ENCODE data around the gene ASCC2. TPM values are rescaled to one million over a fixed set of nuclear protein-coding genes. Genes with fewer than 3 reads are reported as not detected.

The ASCC2 gene
- total and polyA plus RNA-seq, 4 donors = 34.6 to 43.7 (median 38.7) TPM

DNA sequence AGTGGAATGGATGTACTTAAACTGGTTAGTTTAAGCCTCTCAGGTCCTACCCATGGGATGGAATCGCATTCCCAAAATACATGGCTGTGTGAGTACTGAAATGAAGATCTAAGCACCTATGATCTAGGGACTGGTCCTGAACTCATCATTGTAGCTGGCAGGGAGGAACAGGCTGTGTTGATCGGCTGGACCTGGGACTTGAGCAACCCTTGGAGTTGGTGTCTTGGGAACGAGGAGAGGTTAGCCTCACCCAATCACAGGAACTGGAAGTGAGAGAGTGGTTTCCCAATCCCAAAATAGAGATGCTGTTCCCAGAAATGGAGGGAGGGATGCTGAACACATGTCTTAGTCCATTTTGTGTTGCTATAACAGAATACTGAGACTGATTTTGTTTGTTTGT, 16.4 kb upstream of the ASCC2 start:
- H3K4me1 ChIP-seq (ENCODE audit: control insufficient read depth in 4 of 4, insufficient read depth in 4 of 4, low read length in 3 of 4) = no peaks in the 10 kb centered on the region
- H3K36me3 ChIP-seq (ENCODE audit: control insufficient read depth in 4 of 4, insufficient read depth in 3 of 4, low read depth in 1 of 4, low read length in 3 of 4) = no peaks in the 10 kb centered on the region
- H3K4me3 ChIP-seq (ENCODE audit: low read depth in 1 of 3, low read length in 3 of 3) = no peak overlapping the region
- no peak overlapping the region for H3K9ac ChIP-seq (ENCODE audit: low read depth in 1 of 2, low read length in 2 of 2)
- 77% methylated on average over 3 of the region's 3 CpGs for WGBS
- no peaks in the 10 kb centered on the region for H3K27me3 ChIP-seq (ENCODE audit: control insufficient read depth in 4 of 4, insufficient read depth in 4 of 4, low read length in 3 of 4)
- TF ChIP-seq, protein P1, sequence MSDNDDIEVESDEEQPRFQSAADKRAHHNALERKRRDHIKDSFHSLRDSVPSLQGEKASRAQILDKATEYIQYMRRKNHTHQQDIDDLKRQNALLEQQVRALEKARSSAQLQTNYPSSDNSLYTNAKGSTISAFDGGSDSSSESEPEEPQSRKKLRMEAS (IDR thresholded peaks at IDR 0.05) = no peak
- TF ChIP-seq SP1 (IDR thresholded peaks at IDR 0.05) (no peak), TAF1 (conservative IDR thresholded peaks at IDR 0.05) (no peak), JUND (IDR thresholded peaks at IDR 0.05) (no peak), REST (IDR thresholded peaks at IDR 0.05) (no peak), YY1 (IDR thresholded peaks at IDR 0.05) (no peak), GABPA (IDR thresholded peaks at IDR 0.05 in 1 of 2, conservative IDR thresholded peaks at IDR 0.05 in 1 of 2) (no peak), EGR1 (IDR thresholded peaks at IDR 0.05; ENCODE audit: low read depth in 2 of 2) (no peak), RAD21 (IDR thresholded peaks at IDR 0.05) (no peak), NR2F2 (IDR thresholded peaks at IDR 0.05) (no peak), ZBTB33 (IDR thresholded peaks at IDR 0.05) (no peak)
- TF ChIP-seq, protein P2, sequence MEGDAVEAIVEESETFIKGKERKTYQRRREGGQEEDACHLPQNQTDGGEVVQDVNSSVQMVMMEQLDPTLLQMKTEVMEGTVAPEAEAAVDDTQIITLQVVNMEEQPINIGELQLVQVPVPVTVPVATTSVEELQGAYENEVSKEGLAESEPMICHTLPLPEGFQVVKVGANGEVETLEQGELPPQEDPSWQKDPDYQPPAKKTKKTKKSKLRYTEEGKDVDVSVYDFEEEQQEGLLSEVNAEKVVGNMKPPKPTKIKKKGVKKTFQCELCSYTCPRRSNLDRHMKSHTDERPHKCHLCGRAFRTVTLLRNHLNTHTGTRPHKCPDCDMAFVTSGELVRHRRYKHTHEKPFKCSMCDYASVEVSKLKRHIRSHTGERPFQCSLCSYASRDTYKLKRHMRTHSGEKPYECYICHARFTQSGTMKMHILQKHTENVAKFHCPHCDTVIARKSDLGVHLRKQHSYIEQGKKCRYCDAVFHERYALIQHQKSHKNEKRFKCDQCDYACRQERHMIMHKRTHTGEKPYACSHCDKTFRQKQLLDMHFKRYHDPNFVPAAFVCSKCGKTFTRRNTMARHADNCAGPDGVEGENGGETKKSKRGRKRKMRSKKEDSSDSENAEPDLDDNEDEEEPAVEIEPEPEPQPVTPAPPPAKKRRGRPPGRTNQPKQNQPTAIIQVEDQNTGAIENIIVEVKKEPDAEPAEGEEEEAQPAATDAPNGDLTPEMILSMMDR (IDR thresholded peaks at IDR 0.05; ENCODE audit: low read depth, low read length, missing input control) = no peak
- no peak for DNase-seq (ENCODE audit: low spot score)
- no peak overlapping the region for H3K27ac ChIP-seq (ENCODE audit: low read depth in 1 of 2, low read length in 2 of 2)
- H3K9me3 ChIP-seq (ENCODE audit: control insufficient read depth in 4 of 4, low read length in 3 of 4) = no peaks in the 10 kb centered on the region

GRCh38 chr22:29848111-29848510, 10.0 kb upstream of the ASCC2 start:
- Histone ChIP-seq H3K27ac (ENCODE audit: low read depth in 1 of 2, low read length in 2 of 2) (no peak overlapping the region), H3K4me3 (ENCODE audit: low read depth in 1 of 3, low read length in 3 of 3) (no peak overlapping the region), H3K9ac (ENCODE audit: low read depth in 1 of 2, low read length in 2 of 2) (no peak overlapping the region), H3K4me1 (ENCODE audit: control insufficient read depth in 4 of 4, insufficient read depth in 4 of 4, low read length in 3 of 4) (no peaks in the 10 kb centered on the region), H3K27me3 (ENCODE audit: control insufficient read depth in 4 of 4, insufficient read depth in 4 of 4, low read length in 3 of 4) (no peaks in the 10 kb centered on the region), H3K9me3 (ENCODE audit: control insufficient read depth in 4 of 4, low read length in 3 of 4) (peaks cover 0 to 4% (median 0%) of the 10 kb centered on the region in 4 donors), H3K36me3 (ENCODE audit: control insufficient read depth in 4 of 4, insufficient read depth in 3 of 4, low read depth in 1 of 4, low read length in 3 of 4) (no peaks in the 10 kb centered on the region)
- 75% methylated on average over 3 of the region's 3 CpGs for WGBS
- no peak for DNase-seq (ENCODE audit: low spot score)
- no peak for TF ChIP-seq HNF4A (conservative IDR thresholded peaks at IDR 0.05)
- no peak for TF ChIP-seq HNF4G (IDR thresholded peaks at IDR 0.05)
- TF ChIP-seq YY1 (IDR thresholded peaks at IDR 0.05) = no peak
- TF ChIP-seq, protein P1 (IDR thresholded peaks at IDR 0.05) = no peak
- TF ChIP-seq EGR1 (IDR thresholded peaks at IDR 0.05; ENCODE audit: low read depth in 2 of 2) = no peak
- no peak for TF ChIP-seq ZBTB33 (IDR thresholded peaks at IDR 0.05)
- TF ChIP-seq, protein P2 (IDR thresholded peaks at IDR 0.05; ENCODE audit: low read depth, low read length, missing input control) = no peak
- no peak for TF ChIP-seq REST (IDR thresholded peaks at IDR 0.05)
- TF ChIP-seq FOXA2 (IDR thresholded peaks at IDR 0.05) = no peak
